ENCODE results near the gene STAB2. TPM values are rescaled to one million over a fixed set of nuclear protein-coding genes. Genes with fewer than 3 reads are reported as not detected.
A peak's percentile ranks its signal among the peaks of the same experiment; 100 is the strongest.

The STAB2 gene
- total and polyA plus RNA-seq, 7 donors: under 0.01 to 0.66 (median 0.48) TPM; not detected in 1

DNA sequence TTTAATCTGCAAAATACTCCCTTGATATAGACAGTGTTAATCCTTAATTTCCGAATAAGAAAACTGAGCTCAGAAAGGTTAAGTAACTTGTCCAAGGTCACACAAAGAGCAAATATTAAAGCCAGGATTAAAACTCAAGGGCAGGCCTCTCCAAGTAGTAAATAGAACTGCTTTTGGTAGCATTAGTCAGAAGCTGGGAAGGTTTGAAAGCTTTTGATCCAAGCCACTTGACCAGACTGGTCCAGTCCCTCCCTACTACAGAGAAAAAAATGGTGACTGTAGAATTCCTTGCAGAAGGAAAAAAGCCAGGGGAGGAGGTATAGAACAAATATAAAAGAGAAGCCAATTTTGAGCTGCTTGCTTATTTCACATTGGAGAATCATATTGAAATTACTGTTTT, 142.4 kb downstream of the STAB2 start:
- Histone ChIP-seq H3K4me3 (no peak overlapping the region), H3K27me3 (no peaks in the 10 kb centered on the region), H3K36me3 (no peaks in the 10 kb centered on the region), H3K27ac (no peak overlapping the region), H3K4me1 (no peaks in the 10 kb centered on the region), H3K9me3 (peaks cover 0 to 4% (median 1%) of the 10 kb centered on the region in 4 donors)
- intact Hi-C loops (cut with DNase I): no loop called here
- DNase-seq: no peak
- TF ChIP-seq EP300 (IDR thresholded peaks at IDR 0.05): no peak
- WGBS, 2 donors: 86 to 92% methylated on average over 1 of the region's 1 CpG

DNA sequence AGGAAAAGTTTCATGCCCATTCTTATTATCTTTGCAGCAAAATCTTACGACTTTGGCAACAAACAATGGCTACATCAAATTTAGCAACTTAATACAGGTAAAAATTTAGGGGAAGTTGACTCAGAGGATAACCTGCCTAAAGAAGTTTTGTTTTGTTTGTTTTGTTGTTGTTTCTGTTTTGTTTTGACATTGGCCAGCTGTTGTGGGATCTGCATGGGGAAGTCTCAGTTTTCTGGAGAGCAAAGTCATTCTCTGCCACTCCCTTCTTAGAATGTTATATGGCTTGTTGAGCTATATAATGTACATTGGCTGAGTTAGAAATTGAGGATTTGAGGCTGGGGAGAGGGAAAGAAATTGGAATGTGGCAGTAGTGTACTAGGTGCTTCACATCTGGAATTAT, 144.5 kb downstream of the STAB2 start:
- TF ChIP-seq POLR2AphosphoS5 (IDR thresholded peaks at IDR 0.05): no peak
- TF ChIP-seq POLR2A (IDR thresholded peaks at IDR 0.05): no peak
- TF ChIP-seq EP300 (IDR thresholded peaks at IDR 0.05): no peak
- TF ChIP-seq, protein P1, sequence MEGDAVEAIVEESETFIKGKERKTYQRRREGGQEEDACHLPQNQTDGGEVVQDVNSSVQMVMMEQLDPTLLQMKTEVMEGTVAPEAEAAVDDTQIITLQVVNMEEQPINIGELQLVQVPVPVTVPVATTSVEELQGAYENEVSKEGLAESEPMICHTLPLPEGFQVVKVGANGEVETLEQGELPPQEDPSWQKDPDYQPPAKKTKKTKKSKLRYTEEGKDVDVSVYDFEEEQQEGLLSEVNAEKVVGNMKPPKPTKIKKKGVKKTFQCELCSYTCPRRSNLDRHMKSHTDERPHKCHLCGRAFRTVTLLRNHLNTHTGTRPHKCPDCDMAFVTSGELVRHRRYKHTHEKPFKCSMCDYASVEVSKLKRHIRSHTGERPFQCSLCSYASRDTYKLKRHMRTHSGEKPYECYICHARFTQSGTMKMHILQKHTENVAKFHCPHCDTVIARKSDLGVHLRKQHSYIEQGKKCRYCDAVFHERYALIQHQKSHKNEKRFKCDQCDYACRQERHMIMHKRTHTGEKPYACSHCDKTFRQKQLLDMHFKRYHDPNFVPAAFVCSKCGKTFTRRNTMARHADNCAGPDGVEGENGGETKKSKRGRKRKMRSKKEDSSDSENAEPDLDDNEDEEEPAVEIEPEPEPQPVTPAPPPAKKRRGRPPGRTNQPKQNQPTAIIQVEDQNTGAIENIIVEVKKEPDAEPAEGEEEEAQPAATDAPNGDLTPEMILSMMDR (IDR thresholded peaks at IDR 0.05): no peak
- Histone ChIP-seq H3K27me3 (no peaks in the 10 kb centered on the region), H3K27ac (no peak overlapping the region), H3K36me3 (no peaks in the 10 kb centered on the region), H3K4me1 (no peaks in the 10 kb centered on the region), H3K9me3 (peaks cover 0 to 4% (median 1%) of the 10 kb centered on the region in 4 donors), H3K4me3 (no peak overlapping the region)
- WGBS, 2 donors: 95 to 96% methylated on average over 1 of the region's 1 CpG
- intact Hi-C loops (cut with DNase I): no loop called here
- DNase-seq: no peak

DNA sequence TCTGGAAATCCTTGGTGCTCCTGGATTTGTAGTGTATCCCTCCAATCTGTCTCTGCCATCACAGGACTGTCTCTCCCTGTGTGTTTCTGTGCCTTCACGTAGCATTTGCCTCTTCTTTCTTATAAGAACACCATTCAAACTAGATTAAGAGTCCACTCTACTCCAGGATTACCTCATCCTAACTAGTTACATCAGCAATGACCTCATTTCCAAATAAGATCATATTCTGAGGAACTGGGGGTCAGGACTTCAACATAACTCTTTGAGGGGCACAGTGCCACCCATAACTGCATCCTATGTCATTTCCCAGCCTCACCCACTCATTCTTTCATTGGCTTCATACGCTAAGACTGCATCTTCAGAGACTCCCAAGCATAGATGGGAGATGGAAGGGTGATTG, 147.8 kb downstream of the STAB2 start:
- peaks cover 0 to 4% (median 1%) of the 10 kb centered on the region in 4 donors for H3K9me3 ChIP-seq
- no peak overlapping the region for H3K27ac ChIP-seq
- WGBS, 2 donors: 88% methylated on average over 2 of the region's 2 CpGs
- no peak overlapping the region for H3K4me3 ChIP-seq
- H3K4me1 ChIP-seq: no peaks in the 10 kb centered on the region
- H3K27me3 ChIP-seq: no peaks in the 10 kb centered on the region
- intact Hi-C loops (cut with DNase I): no loop called here
- DNase-seq: no peak
- TF ChIP-seq POLR2A (IDR thresholded peaks at IDR 0.05) (no peak), POLR2AphosphoS5 (IDR thresholded peaks at IDR 0.05) (peak in 1 of 4 donors; percentile 42)
- no peaks in the 10 kb centered on the region for H3K36me3 ChIP-seq

DNA sequence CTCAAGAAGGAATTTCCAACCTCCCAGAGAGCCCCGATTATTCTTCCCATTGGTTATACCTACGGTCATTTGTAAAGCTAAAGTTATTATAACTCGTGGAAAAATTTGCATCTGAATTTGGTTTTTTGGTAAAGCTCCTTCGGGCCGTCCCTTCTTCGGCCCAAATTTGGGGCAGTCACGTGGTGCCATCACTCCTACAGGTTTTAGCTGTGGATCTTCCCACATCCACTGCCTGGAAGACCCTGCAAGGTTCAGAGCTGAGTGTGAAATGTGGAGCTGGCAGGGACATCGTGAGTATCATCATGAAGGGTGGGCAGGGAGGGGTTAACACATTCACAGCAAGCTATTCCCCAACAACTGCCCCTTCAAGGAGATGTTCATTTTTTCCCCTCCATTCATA, 148.2 kb downstream of the STAB2 start:
- peaks cover 0 to 4% (median 1%) of the 10 kb centered on the region in 4 donors for H3K9me3 ChIP-seq
- TF ChIP-seq, protein P1 (IDR thresholded peaks at IDR 0.05): no peak
- no peak for TF ChIP-seq POLR2AphosphoS5 (IDR thresholded peaks at IDR 0.05)
- TF ChIP-seq EP300 (IDR thresholded peaks at IDR 0.05): no peak
- no peak for TF ChIP-seq POLR2A (IDR thresholded peaks at IDR 0.05)
- no peaks in the 10 kb centered on the region for H3K27me3 ChIP-seq
- H3K36me3 ChIP-seq: no peaks in the 10 kb centered on the region
- WGBS, 2 donors: 88% methylated on average over 8 of the region's 8 CpGs
- no peak for DNase-seq
- H3K4me3 ChIP-seq: no peak overlapping the region
- H3K27ac ChIP-seq: no peak overlapping the region
- no peaks in the 10 kb centered on the region for H3K4me1 ChIP-seq
- intact Hi-C loops (cut with DNase I): no loop called here

DNA sequence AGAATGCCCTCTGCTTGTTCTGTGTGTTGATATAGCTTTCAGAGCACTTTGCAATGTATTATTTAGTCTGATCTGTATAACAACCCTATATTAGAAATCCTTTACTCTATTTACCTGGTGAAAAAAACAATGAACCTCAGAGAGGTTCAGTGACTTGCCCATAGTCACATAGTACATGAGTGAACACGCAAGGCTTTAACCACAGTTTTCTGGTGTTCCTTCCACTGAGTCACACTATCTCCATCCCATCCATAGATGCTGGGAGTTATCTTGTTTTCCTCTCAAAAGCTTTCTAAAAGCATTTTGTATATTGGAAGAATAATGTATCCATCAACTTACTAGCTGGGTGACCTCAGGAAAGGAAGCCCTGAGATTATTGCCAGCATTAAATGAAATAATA, 149.5 kb downstream of the STAB2 start:
- H3K9me3 ChIP-seq: no peaks in the 10 kb centered on the region
- no peak overlapping the region for H3K4me3 ChIP-seq
- H3K4me1 ChIP-seq: no peaks in the 10 kb centered on the region
- H3K27ac ChIP-seq: no peak overlapping the region
- H3K36me3 ChIP-seq: no peaks in the 10 kb centered on the region
- 96 to 97% methylated on average over 1 of the region's 1 CpG for WGBS, 2 donors
- DNase-seq: no peak
- TF ChIP-seq POLR2A (IDR thresholded peaks at IDR 0.05): no peak
- intact Hi-C loops (cut with DNase I): no loop called here
- no peaks in the 10 kb centered on the region for H3K27me3 ChIP-seq

DNA sequence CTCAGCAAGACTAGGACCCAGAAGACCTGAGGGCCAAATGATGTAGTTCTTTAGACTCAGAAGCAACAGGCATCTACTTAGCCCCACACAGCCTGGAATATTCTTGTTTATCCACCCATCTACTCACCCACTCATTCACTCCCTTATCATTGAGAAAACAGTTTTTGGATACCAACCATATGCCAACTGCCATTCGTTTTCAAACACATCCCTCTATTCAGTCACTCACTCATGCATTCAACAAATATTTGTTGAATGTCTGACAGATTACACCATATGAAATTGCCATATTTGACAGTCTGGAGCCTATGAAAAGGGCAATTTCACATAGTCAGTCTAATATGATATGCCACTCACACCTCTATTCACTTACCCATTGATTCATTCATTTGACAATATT, 150.8 kb downstream of the STAB2 start:
- H3K27me3 ChIP-seq: no peaks in the 10 kb centered on the region
- 42 to 65% methylated on average over 1 of the region's 1 CpG for WGBS, 2 donors
- TF ChIP-seq, protein P1 (IDR thresholded peaks at IDR 0.05): no peak
- TF ChIP-seq EP300 (IDR thresholded peaks at IDR 0.05) (no peak), POLR2AphosphoS5 (IDR thresholded peaks at IDR 0.05) (peak in 1 of 4 donors; percentile 66)
- no peak overlapping the region for H3K27ac ChIP-seq
- DNase-seq: no peak
- H3K9me3 ChIP-seq: no peaks in the 10 kb centered on the region
- no peaks in the 10 kb centered on the region for H3K36me3 ChIP-seq
- H3K4me1 ChIP-seq: no peaks in the 10 kb centered on the region
- intact Hi-C loops (cut with DNase I): no loop called here
- H3K4me3 ChIP-seq: no peak overlapping the region

All from sigmoid colon (tissue), 7 donors.